Measurements from ENCODE around the gene WDFY2. TPM values are rescaled to one million over a fixed set of nuclear protein-coding genes. Genes with fewer than 3 reads are reported as not detected.

The WDFY2 gene
- total and polyA plus RNA-seq, 9 donors: 5.4 to 17.9 (median 12.6) TPM

DNA sequence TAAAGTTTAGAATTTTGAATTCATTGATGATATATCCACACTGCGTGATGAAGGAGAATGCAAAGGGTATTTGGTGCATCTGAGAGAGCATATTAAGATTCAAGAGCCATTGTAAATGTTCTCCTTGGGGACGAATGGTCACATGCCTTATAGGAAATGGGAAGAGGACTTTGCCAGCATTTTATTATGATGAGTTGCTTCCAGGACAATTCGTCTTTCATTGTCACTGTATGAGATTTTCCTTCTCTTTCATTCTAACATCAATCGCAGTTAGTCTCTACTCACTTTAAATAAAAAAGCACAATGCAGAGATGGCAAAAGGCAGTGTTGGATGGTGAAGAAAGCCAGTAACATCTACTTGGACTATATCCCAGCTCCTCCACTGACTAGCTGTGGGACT, 21.4 kb downstream of the WDFY2 start:
- TF ChIP-seq, protein P1, sequence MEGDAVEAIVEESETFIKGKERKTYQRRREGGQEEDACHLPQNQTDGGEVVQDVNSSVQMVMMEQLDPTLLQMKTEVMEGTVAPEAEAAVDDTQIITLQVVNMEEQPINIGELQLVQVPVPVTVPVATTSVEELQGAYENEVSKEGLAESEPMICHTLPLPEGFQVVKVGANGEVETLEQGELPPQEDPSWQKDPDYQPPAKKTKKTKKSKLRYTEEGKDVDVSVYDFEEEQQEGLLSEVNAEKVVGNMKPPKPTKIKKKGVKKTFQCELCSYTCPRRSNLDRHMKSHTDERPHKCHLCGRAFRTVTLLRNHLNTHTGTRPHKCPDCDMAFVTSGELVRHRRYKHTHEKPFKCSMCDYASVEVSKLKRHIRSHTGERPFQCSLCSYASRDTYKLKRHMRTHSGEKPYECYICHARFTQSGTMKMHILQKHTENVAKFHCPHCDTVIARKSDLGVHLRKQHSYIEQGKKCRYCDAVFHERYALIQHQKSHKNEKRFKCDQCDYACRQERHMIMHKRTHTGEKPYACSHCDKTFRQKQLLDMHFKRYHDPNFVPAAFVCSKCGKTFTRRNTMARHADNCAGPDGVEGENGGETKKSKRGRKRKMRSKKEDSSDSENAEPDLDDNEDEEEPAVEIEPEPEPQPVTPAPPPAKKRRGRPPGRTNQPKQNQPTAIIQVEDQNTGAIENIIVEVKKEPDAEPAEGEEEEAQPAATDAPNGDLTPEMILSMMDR (IDR thresholded peaks at IDR 0.05): no peak
- TF ChIP-seq EP300 (IDR thresholded peaks at IDR 0.05) (no peak), POLR2A (IDR thresholded peaks at IDR 0.05) (no peak)
- H3K4me3 ChIP-seq: no peak overlapping the region
- DNase-seq: no peak
- no peaks in the 10 kb centered on the region for H3K9me3 ChIP-seq
- intact Hi-C loops (cut with DNase I): no loop called here
- H3K4me1 ChIP-seq (ENCODE audit: insufficient read depth): peaks cover 1% of the 10 kb centered on the region
- no peaks in the 10 kb centered on the region for H3K36me3 ChIP-seq
- no peak overlapping the region for H3K27ac ChIP-seq
- H3K27me3 ChIP-seq: no peaks in the 10 kb centered on the region
- 79 to 89% (median 86%) methylated on average over 4 of the region's 4 CpGs for WGBS, 3 donors

DNA sequence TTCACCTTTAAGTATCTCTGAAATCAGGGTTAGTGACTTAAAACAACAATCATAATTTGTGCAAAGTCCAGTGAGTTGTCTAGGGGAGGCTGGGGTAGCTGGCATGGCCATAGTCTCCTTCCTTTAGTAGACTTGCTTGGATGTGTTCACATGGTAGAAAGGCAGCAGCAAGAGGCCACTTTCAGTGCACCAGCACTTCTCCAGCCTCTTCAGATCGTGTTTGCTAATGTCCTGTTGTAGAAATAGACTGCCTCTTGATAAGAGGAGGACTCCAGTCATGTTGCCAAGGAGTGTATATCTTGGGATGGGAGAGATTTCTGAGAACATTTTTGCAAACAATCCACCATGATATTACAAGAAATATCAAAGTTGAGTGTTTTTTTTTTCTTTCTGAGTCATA, 22.9 kb downstream of the WDFY2 start:
- Histone ChIP-seq H3K9me3 (no peaks in the 10 kb centered on the region), H3K4me3 (no peak overlapping the region), H3K27ac (no peak overlapping the region), H3K4me1 (ENCODE audit: insufficient read depth) (peaks cover 1% of the 10 kb centered on the region), H3K36me3 (no peaks in the 10 kb centered on the region), H3K27me3 (no peaks in the 10 kb centered on the region)
- TF ChIP-seq EP300 (IDR thresholded peaks at IDR 0.05): no peak
- TF ChIP-seq, protein P1 (IDR thresholded peaks at IDR 0.05): no peak
- no peak for TF ChIP-seq POLR2A (IDR thresholded peaks at IDR 0.05)
- DNase-seq: no peak
- intact Hi-C loops (cut with DNase I): no loop called here
- 59 to 61% (median 59%) methylated on average over 1 of the region's 1 CpG for WGBS, 3 donors

DNA sequence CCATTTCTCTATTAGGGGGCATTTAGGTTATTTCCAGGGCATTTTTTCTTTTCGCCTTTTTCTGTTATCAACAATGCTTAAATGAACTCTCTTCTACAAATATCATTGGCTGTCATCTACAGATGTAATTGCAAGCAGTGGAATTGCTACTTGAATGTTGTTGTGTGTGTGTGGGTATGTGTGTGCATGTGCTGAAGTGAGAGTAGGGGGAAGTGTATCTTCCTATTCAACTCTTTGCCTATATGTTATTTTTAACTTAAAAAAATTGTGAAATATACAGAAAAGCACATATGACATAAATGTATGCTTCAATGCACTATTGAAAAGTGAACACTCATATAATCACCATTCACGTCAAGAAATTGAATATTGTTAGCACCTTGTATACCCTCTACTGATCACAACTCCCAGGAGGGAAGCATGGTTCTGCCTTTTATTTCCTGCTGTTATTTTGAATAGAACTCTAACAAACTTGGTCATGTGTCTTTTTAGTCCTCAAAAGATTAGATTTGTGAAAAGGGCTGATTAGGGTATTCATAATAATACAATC, 24.7 kb downstream of the WDFY2 start:
- intact Hi-C loops (cut with DNase I): no loop called here
- peaks cover 5% of the 10 kb centered on the region for H3K4me1 ChIP-seq (ENCODE audit: insufficient read depth)
- 91 to 94% (median 93%) methylated on average over 2 of the region's 2 CpGs for WGBS, 3 donors
- no peak for DNase-seq
- H3K27me3 ChIP-seq: no peaks in the 10 kb centered on the region
- no peak overlapping the region for H3K27ac ChIP-seq
- TF ChIP-seq POLR2A (IDR thresholded peaks at IDR 0.05) (no peak), EP300 (IDR thresholded peaks at IDR 0.05) (no peak)
- TF ChIP-seq, protein P1 (IDR thresholded peaks at IDR 0.05): no peak
- H3K4me3 ChIP-seq: no peak overlapping the region
- H3K36me3 ChIP-seq: no peaks in the 10 kb centered on the region
- no peaks in the 10 kb centered on the region for H3K9me3 ChIP-seq

DNA sequence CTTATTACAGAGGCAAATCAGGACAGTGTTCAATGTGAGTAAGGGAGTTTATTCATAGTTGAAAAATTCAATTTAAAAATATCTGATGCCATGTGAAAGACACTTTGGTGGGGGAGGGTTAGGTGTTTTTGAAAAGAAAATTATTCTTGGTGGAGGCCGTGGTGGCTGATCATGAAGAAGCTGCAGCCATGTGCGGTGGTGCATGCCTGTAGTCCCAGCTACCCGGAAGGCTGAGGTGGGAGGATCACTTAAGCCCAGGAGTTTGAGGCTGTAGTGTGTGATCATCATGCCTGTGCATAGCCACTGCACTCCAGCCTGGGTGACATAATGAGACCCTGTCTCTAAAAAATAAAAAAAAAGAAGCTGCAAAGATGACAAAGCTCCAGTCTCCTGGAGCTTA, 28.6 kb downstream of the WDFY2 start:
- peaks cover 7% of the 10 kb centered on the region for H3K4me1 ChIP-seq (ENCODE audit: insufficient read depth)
- H3K36me3 ChIP-seq: no peaks in the 10 kb centered on the region
- 82 to 91% (median 89%) methylated on average over 3 of the region's 3 CpGs for whole genome bisulfite sequencing, 3 donors
- TF ChIP-seq, protein P1 (IDR thresholded peaks at IDR 0.05): no peak
- TF ChIP-seq EP300 (IDR thresholded peaks at IDR 0.05) (no peak), POLR2A (IDR thresholded peaks at IDR 0.05) (no peak)
- no peaks in the 10 kb centered on the region for H3K9me3 ChIP-seq
- intact Hi-C loops (cut with DNase I): no loop called here
- H3K27me3 ChIP-seq: no peaks in the 10 kb centered on the region
- H3K4me3 ChIP-seq: no peak overlapping the region
- DNase-seq: no peak
- no peak overlapping the region for H3K27ac ChIP-seq
